H1 (cell line): ENCODE measurements around the gene COBLL1. TPM values are rescaled to one million over a fixed set of nuclear protein-coding genes. Genes with fewer than 3 reads are reported as not detected.

Source experiments
- CTCF ChIA-PET: fragments of 300-600 bp; sonication (Branson Sonifier 250); formaldehyde crosslinking; loops from one replicate; lab custom pipeline; 2021; ENCODE audit not compliant: partially characterized antibody; lab: Charles Lee
- POLR2A ChIA-PET: fragments of 300-600 bp; sonication (Branson Sonifier 250); formaldehyde crosslinking; loops from one replicate; lab custom pipeline; 2021; ENCODE audit warnings: inconsistent platforms; ENCODE audit not compliant: partially characterized antibody; lab: Charles Lee
- DNase-seq, 2 experiments: peaks; one replicate each; pipeline versions ENCODE4 v3.0.0 to v3.0.0-alpha.2; 2010 to 2022; ENCODE audit warnings: low spot score in 2 of 2, low read depth in 1 of 2, mixed read lengths in 1 of 2
- FAIRE-seq: peaks from 2 replicates; lab custom pipeline; 2011; peaks lifted over from hg19 to GRCh38; lab: Jason Lieb, UNC
- H2AFZ ChIP-seq: 2 replicates; pipeline ENCODE4 v1.8.1; 2012; ENCODE audit warnings: low read length, inconsistent platforms
- H2AK5ac ChIP-seq: 2 replicates; pipeline ENCODE4 v1.6.1; 2013; ENCODE audit warnings: low read depth, low read length
- H2BK120ac ChIP-seq: replicated peaks from 2 replicates; pipeline ENCODE3; 2013; ENCODE audit warnings: low read depth, low read length, inconsistent platforms
- H2BK12ac ChIP-seq: 2 replicates; pipeline ENCODE4 v1.6.1; 2013; ENCODE audit warnings: low read depth, low read length
- H2BK15ac ChIP-seq: 2 replicates; pipeline ENCODE4 v1.6.1; 2013; ENCODE audit warnings: low read length
- H2BK20ac ChIP-seq: 2 replicates; pipeline ENCODE4 v1.6.1; 2013; ENCODE audit warnings: low read length
- H2BK5ac ChIP-seq: 2 replicates; pipeline ENCODE4 v1.6.1; 2013; ENCODE audit warnings: low read depth, low read length
- H3K14ac ChIP-seq: 2 replicates; pipeline ENCODE4 v1.6.1; 2013; ENCODE audit warnings: inconsistent platforms; ENCODE audit not compliant: insufficient read length
- H3K18ac ChIP-seq: 2 replicates; pipeline ENCODE4 v1.6.1; 2013; ENCODE audit warnings: low read length; ENCODE audit errors: extremely low read depth
- H3K23ac ChIP-seq: 2 replicates; pipeline ENCODE4 v1.6.1; 2013; ENCODE audit warnings: inconsistent platforms; ENCODE audit not compliant: insufficient read length
- H3K23me2 ChIP-seq: 2 replicates; pipeline ENCODE4 v1.6.1; 2013; ENCODE audit warnings: low read depth, low read length
- H3K27ac ChIP-seq: 2 replicates; pipeline ENCODE4 v1.6.1; 2011; ENCODE audit warnings: low read depth, low read length, inconsistent platforms
- H3K27me3 ChIP-seq, 4 experiments: replicated peaks in 1 of 4; 1 replicate in 1 of 4; 2 replicates in 3 of 4; pipeline versions ENCODE4 v1.6.1 to v1.8.1; 2011 to 2013; ENCODE audit warnings: low read length in 3 of 4, mild to moderate bottlenecking in 3 of 4, inconsistent platforms in 2 of 4, mixed read lengths in 2 of 4, moderate library complexity in 1 of 4; ENCODE audit not compliant: control insufficient read depth in 3 of 4, insufficient read depth in 3 of 4; ENCODE audit errors: extremely low read depth in 1 of 4
- H3K36me3 ChIP-seq, 4 experiments: 2 replicates each; pipeline versions ENCODE4 v1.6.1 to v1.8.1; 2011 to 2013; ENCODE audit warnings: mild to moderate bottlenecking in 4 of 4, low read length in 3 of 4, moderate library complexity in 2 of 4, control low read depth in 1 of 4, inconsistent platforms in 1 of 4; ENCODE audit not compliant: insufficient read depth in 4 of 4, control insufficient read depth in 2 of 4
- H3K4ac ChIP-seq: replicated peaks from 2 replicates; pipeline ENCODE3; 2013; ENCODE audit warnings: low read length, low read depth, mixed read lengths, inconsistent platforms; ENCODE audit not compliant: insufficient read length
- H3K4me1 ChIP-seq, 4 experiments: replicated peaks in 1 of 4; 1 replicate in 1 of 4; 2 replicates in 3 of 4; pipeline versions ENCODE4 v1.6.1 to v1.8.1; 2011 to 2013; ENCODE audit warnings: low read length in 3 of 4, inconsistent platforms in 2 of 4, mixed read lengths in 1 of 4; ENCODE audit not compliant: insufficient read depth in 4 of 4, control insufficient read depth in 3 of 4
- H3K4me2 ChIP-seq, 2 experiments: 2 replicates each; pipeline versions ENCODE4 v1.6.1 to v1.8.1; 2011 to 2013; ENCODE audit warnings: low read depth in 2 of 2, low read length in 2 of 2, control low read depth in 1 of 2, inconsistent platforms in 1 of 2, mild to moderate bottlenecking in 1 of 2; ENCODE audit not compliant: insufficient read depth in 1 of 2
- H3K4me3 ChIP-seq, 4 experiments: fragments of 200-600, 300-600 bp in 1 of 4; sonication (generic), shearing (Covaris generic), sonication (Bioruptor Twin) in 1 of 4; 2 replicates each; pipeline versions ENCODE4 v1.5.1 to v1.8.1; 2011 to 2016; ENCODE audit warnings: low read length in 4 of 4, low read depth in 3 of 4, control low read depth in 2 of 4, inconsistent platforms in 2 of 4, mild to moderate bottlenecking in 2 of 4, mixed read lengths in 1 of 4, moderate library complexity in 1 of 4; ENCODE audit not compliant: insufficient read depth in 2 of 4; ENCODE audit errors: extremely low read depth in 1 of 4
- H3K56ac ChIP-seq: replicated peaks from 2 replicates; pipeline ENCODE3; 2013; ENCODE audit warnings: low read depth, mild to moderate bottlenecking, mixed read lengths, low read length, inconsistent platforms; ENCODE audit not compliant: insufficient read length
- H3K79me1 ChIP-seq: 2 replicates; pipeline ENCODE4 v1.6.1; 2013; ENCODE audit warnings: low read depth, low read length, control low read depth
- H3K79me2 ChIP-seq, 2 experiments: 2 replicates each; pipeline versions ENCODE4 v1.6.1 to v1.8.1; 2012 to 2013; ENCODE audit warnings: low read length in 2 of 2, mild to moderate bottlenecking in 2 of 2, inconsistent platforms in 1 of 2; ENCODE audit not compliant: insufficient read depth in 2 of 2, control insufficient read depth in 1 of 2
- H3K9ac ChIP-seq, 4 experiments: replicated peaks in 1 of 4; 1 replicate in 1 of 4; 2 replicates in 3 of 4; pipeline versions ENCODE4 v1.6.1 to v1.8.1; 2011 to 2013; ENCODE audit warnings: low read depth in 3 of 4, low read length in 3 of 4, control low read depth in 2 of 4, mild to moderate bottlenecking in 2 of 4, moderate library complexity in 2 of 4, inconsistent platforms in 1 of 4; ENCODE audit errors: extremely low read depth in 1 of 4
- H3K9me3 ChIP-seq, 2 experiments: 2 replicates each; pipeline versions ENCODE4 v1.6.1 to v1.8.1; 2012 to 2013; ENCODE audit warnings: mild to moderate bottlenecking in 2 of 2, moderate library complexity in 2 of 2, control low read depth in 1 of 2, inconsistent platforms in 1 of 2, low read depth in 1 of 2, low read length in 1 of 2, mixed read lengths in 1 of 2; ENCODE audit not compliant: insufficient read depth in 2 of 2
- H4K20me1 ChIP-seq, 2 experiments: replicated peaks in 1 of 2; 2 replicates each; pipeline versions ENCODE3 to v1.8.1; 2011 to 2013; ENCODE audit warnings: inconsistent platforms in 2 of 2, low read length in 2 of 2, mild to moderate bottlenecking in 1 of 2; ENCODE audit not compliant: insufficient read depth in 2 of 2, control insufficient read depth in 1 of 2
- H4K5ac ChIP-seq: 2 replicates; pipeline ENCODE4 v1.6.1; 2013; ENCODE audit warnings: low read length, low read depth, mixed read lengths, inconsistent platforms; ENCODE audit not compliant: insufficient read length
- H4K8ac ChIP-seq: 2 replicates; pipeline ENCODE4 v1.8.0; 2013; ENCODE audit warnings: mild to moderate bottlenecking, moderate library complexity, low read length, inconsistent platforms; ENCODE audit not compliant: insufficient read depth; ENCODE audit errors: extremely low read depth
- H4K91ac ChIP-seq: replicated peaks from 2 replicates; pipeline ENCODE3; 2013; ENCODE audit warnings: low read length, mixed read lengths, inconsistent platforms; ENCODE audit not compliant: insufficient read length
- KDM5A ChIP-seq: fragments of 200-600 bp; IDR thresholded peaks from 2 replicates; pipeline ENCODE4 v1.7.1; 2012; ENCODE audit warnings: mild to moderate bottlenecking, low read length, inconsistent platforms, mixed read lengths
- TBP ChIP-seq: IDR thresholded peaks from 2 replicates; pipeline ENCODE4 v1.6.1; 2011; ENCODE audit warnings: low read depth, low read length, improper control_type of control experiment
- WGBS, 2 experiments: shearing (Covaris generic) in 1 of 2; methylation state at CpG; one replicate each; pipeline versions ENCODE4 v1.1.6 to v1.1.7; 2013 to 2015; ENCODE audit warnings: low lambda C conversion rate in 2 of 2, mixed read lengths in 2 of 2, inconsistent platforms in 1 of 2, low coverage in 1 of 2, missing lambda C conversion rate in 1 of 2; ENCODE audit not compliant: insufficient replicate concordance in 2 of 2, insufficient coverage in 1 of 2, insufficient read length in 1 of 2; ENCODE audit errors: extremely low coverage in 1 of 2, missing lambda C conversion rate in 1 of 2; 5-methylcytosine and 5-hydroxymethylcytosine counted together
- polyA plus RNA-seq, 7 experiments: library from polyadenylated mRNA; depleted of rRNA in 3 of 7; stranded (reverse) in 5 of 7; unstranded in 2 of 7; fragments of >200 nt in 5 of 7; fragments of 200-250 nt in 2 of 7; gene quantifications; 1 replicate in 5 of 7; 2 replicates in 1 of 7; 4 replicates in 1 of 7; pipeline versions ENCODE4 v1.2.1 to v1.2.3, GENCODE V29; 2011 to 2013; ENCODE audit warnings: missing spikeins in 2 of 7, mixed read lengths in 2 of 7
- total RNA-seq: library from RNA; stranded (reverse); fragmentation: NEBNext Ultra II Directional; extraction: Animal tissue kit (Norgen Biotek cat#: 25700); gene quantifications from 2 replicates; pipeline ENCODE4 v1.2.1, GENCODE V29; 2021

COBLL1 gene
- total and polyA plus RNA-seq, 2 of the 8 experiments (the other 6 are each of a cell fraction or from before 2014, with no cell fraction given): 2.2 to 6.2 TPM

DNA sequence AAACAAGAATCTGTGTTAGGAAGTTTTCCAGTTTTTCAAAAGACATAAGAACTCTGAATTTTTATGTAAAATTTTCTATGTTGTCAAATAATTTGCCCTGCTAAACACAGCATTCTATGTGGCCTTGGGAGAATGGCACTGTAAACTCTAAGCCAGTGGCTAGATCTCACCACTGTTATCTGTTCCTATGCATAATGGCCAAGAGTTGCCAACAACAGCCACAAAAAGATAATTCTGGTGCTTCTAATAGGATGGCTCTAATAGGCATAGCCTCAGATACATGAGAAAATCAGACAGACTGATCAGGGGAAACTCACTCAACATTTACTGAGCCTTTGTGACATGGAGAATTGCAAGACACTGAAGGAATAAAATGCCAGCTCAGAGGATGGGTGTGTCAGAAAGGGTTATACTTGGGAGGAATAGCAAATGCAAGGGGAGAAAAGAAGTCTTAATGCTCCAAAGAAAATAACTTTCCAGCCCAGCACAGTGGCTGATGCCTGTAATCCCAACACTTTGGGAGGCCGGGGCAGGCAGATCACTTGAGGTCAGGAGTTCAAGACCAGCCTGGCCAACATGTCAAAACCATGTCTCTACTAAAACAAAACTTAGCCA, 63.7 kb downstream of the COBLL1 start:
- H2BK5ac ChIP-seq: no peak overlapping the region
- no peak overlapping the region for H3K4ac ChIP-seq
- H3K9me3 ChIP-seq: no peaks in the 10 kb centered on the region
- H3K23me2 ChIP-seq: no peaks in the 10 kb centered on the region
- H4K5ac ChIP-seq: no peak overlapping the region
- no peak overlapping the region for H2BK20ac ChIP-seq
- H3K56ac ChIP-seq: no peak overlapping the region
- H3K4me2 ChIP-seq: no peak overlapping the region
- no peak overlapping the region for H2AK5ac ChIP-seq
- H2BK12ac ChIP-seq: no peak overlapping the region
- H3K36me3 ChIP-seq: no peaks in the 10 kb centered on the region
- H3K14ac ChIP-seq: no peak overlapping the region
- no peak for FAIRE-seq
- 92% methylated on average over 1 of the region's 1 CpG; no CpG with 5 or more reads in 1 of the 2 experiments for WGBS, 2 experiments
- H3K79me2 ChIP-seq: no peaks in the 10 kb centered on the region
- H4K20me1 ChIP-seq: no peaks in the 10 kb centered on the region
- H4K91ac ChIP-seq: no peak overlapping the region
- no peak overlapping the region for H4K8ac ChIP-seq
- no peak overlapping the region for H3K27ac ChIP-seq
- no peak overlapping the region for H2AFZ ChIP-seq
- H2BK15ac ChIP-seq: no peak overlapping the region
- no peak overlapping the region for H3K18ac ChIP-seq
- no peak for DNase-seq
- H3K79me1 ChIP-seq: no peaks in the 10 kb centered on the region
- no peak overlapping the region for H2BK120ac ChIP-seq
- no peak overlapping the region for H3K23ac ChIP-seq
- no peaks in the 10 kb centered on the region for H3K4me1 ChIP-seq
- ChIA-PET POLR2A (no interaction called here), CTCF (interaction anchor here (1.2 kb wide), 1 partner anchor 61 kb away, joined by 3 read pairs; no protein-coding TSS in a partner anchor)
- H3K27me3 ChIP-seq: no peaks in the 10 kb centered on the region
- H3K9ac ChIP-seq: no peak overlapping the region
- no peak overlapping the region for H3K4me3 ChIP-seq
- TF ChIP-seq KDM5A: no peak
- TF ChIP-seq TBP: no peak
